Stomach (tissue), 9 donors: ENCODE data around the gene MATN4. TPM values are rescaled to one million over a fixed set of nuclear protein-coding genes. Genes with fewer than 3 reads are reported as not detected.

Experiments
- DNase-seq, 2 donors: peaks; one replicate each; pipeline versions ENCODE4 v3.0.0 to v3.0.0-alpha.2; 2013 to 2019
- H3K27ac ChIP-seq, 5 donors: fragments of 200-600 bp in 4 of 5; sonication (generic) in 4 of 5; one replicate each; pipeline ENCODE4 v1.5.1; 2013 to 2019; ENCODE audit warnings: mild to moderate bottlenecking in 1 of 5, moderate library complexity in 1 of 5
- H3K27me3 ChIP-seq, 3 donors: fragments of 200-600 bp; sonication (generic); one replicate each; pipeline ENCODE4 v1.5.1; 2017 to 2019; ENCODE audit warnings: mixed run types in 1 of 3
- H3K36me3 ChIP-seq, 4 donors: fragments of 200-600 bp; sonication (generic); 1 replicate in 3 of 4; 2 replicates in 1 of 4; pipeline ENCODE4 v1.5.1; 2016 to 2019
- H3K4me1 ChIP-seq, 4 donors: fragments of 200-600 bp; sonication (generic); one replicate each; pipeline ENCODE4 v1.5.1; 2016 to 2019
- H3K4me3 ChIP-seq, 4 donors: fragments of 200-600 bp; sonication (generic) in 3 of 4; one replicate each; pipeline ENCODE4 v1.5.1; 2016 to 2019; ENCODE audit warnings: mild to moderate bottlenecking in 1 of 4
- H3K9me3 ChIP-seq, 4 donors: fragments of 200-600 bp; sonication (generic); one replicate each; pipeline ENCODE4 v1.5.1; 2016 to 2019
- EP300 ChIP-seq: sonication (generic); formaldehyde crosslinking; IDR thresholded peaks from one replicate; pipeline ENCODE4 v1.6.1; 2017; ENCODE audit warnings: antibody characterized with exemption
- POLR2A ChIP-seq, 4 donors: fragments of 450-650 bp; IDR thresholded peaks; one replicate each; pipeline ENCODE4 v1.6.1; 2016; ENCODE audit warnings: antibody characterized with exemption in 4 of 4, control low read depth in 2 of 4, mild to moderate bottlenecking in 1 of 4, moderate library complexity in 1 of 4
- POLR2AphosphoS5 ChIP-seq, 3 donors: sonication (generic); formaldehyde crosslinking; IDR thresholded peaks; one replicate each; pipeline ENCODE4 v1.6.1; 2016; ENCODE audit warnings: antibody characterized with exemption in 3 of 3
- WGBS, 5 donors: extraction: QIAGEN DNeasy Blood & Tissue Kit in 3 of 5; methylation state at CpG; one replicate each; pipeline versions ENCODE4 v1.1.5 to v1.1.7; 2013 to 2018; 5-methylcytosine and 5-hydroxymethylcytosine counted together
- intact Hi-C: fragments of 100-400 bp; cut with DNase I; formaldehyde crosslinking; loops from one replicate; pipeline ENCODE4 v1.15.1; 2023; ENCODE audit warnings: low total_unique reads
- polyA plus RNA-seq, 3 donors: library from polyadenylated mRNA; stranded (reverse); fragments of 200-250 nt; gene quantifications; one replicate each; pipeline ENCODE4 v1.2.3, GENCODE V29; 2013
- total RNA-seq, 5 donors: library from RNA; depleted of rRNA; stranded (reverse); fragments of >200 nt; gene quantifications; one replicate each; pipeline versions ENCODE4 v1.1.0 to v1.2.3, GENCODE V29; 2014 to 2016
- TF ChIP-seq, protein P1 (sequence below), 7 experiments: fragments of 450-650 bp in 4 of 7; fragments of 200-600 bp in 3 of 7; sonication (generic) in 3 of 7; IDR thresholded peaks; one replicate each; pipeline ENCODE4 v1.5.1; 2016 to 2019; ENCODE audit warnings: antibody characterized with exemption in 7 of 7, control low read depth in 2 of 7, mild to moderate bottlenecking in 1 of 7
- donor health status: healthy with polysubstance abuse.
- donor health status: Bipolar disorder and iron deficiency.
- donor health status: healthy.

Gene MATN4
- total and polyA plus RNA-seq, 8 donors: 0.25 to 0.37 (median 0.30) TPM; not detected in 5

DNA sequence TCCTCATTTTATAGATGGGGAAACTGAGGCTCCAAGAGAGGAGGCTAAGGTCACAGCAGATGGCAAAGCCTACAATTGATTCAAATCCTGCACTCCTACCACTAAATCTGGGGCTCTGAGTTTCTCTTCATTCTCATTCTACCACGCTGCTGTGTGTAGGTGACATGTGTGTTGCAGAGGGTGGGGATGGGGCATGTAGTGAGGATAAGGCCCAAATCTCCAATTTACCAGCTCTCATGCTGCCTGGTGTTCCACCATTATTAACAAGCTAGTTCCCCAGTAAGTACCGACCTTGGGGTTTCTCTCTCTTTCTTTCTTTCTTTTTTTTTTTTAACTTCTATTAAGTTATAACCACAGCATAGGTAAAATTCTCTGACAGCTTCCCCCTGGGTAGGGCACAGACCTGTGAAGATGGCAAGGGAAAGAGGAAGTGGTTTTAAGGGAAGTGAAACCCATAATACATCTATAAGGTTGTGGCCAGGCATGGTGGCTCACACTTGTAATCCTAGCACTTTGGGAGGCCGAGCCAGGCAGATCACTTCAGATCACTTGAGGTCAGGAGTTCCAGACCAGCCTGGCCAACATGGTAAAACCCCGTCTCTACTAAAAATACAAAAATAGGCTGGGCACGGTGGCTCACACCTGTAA, 13.0 kb upstream of the MATN4 start:
- peaks cover 3 to 41% (median 11%) of the 10 kb centered on the region in 4 donors for H3K4me1 ChIP-seq
- H3K36me3 ChIP-seq: peaks cover 6 to 19% (median 17%) of the 10 kb centered on the region in 4 donors
- 66 to 87% (median 80%) methylated on average over 5 of the region's 5 CpGs for WGBS, 5 donors
- peak overlapping the region in 2 of 5 donors; percentile 14 to 34 for H3K27ac ChIP-seq
- intact Hi-C loops: no loop called here
- TF ChIP-seq EP300 (no peak), POLR2A (IDR thresholded peaks at IDR 0.05) (no peak), POLR2AphosphoS5 (IDR thresholded peaks at IDR 0.05) (no peak)
- TF ChIP-seq, protein P1, sequence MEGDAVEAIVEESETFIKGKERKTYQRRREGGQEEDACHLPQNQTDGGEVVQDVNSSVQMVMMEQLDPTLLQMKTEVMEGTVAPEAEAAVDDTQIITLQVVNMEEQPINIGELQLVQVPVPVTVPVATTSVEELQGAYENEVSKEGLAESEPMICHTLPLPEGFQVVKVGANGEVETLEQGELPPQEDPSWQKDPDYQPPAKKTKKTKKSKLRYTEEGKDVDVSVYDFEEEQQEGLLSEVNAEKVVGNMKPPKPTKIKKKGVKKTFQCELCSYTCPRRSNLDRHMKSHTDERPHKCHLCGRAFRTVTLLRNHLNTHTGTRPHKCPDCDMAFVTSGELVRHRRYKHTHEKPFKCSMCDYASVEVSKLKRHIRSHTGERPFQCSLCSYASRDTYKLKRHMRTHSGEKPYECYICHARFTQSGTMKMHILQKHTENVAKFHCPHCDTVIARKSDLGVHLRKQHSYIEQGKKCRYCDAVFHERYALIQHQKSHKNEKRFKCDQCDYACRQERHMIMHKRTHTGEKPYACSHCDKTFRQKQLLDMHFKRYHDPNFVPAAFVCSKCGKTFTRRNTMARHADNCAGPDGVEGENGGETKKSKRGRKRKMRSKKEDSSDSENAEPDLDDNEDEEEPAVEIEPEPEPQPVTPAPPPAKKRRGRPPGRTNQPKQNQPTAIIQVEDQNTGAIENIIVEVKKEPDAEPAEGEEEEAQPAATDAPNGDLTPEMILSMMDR (IDR thresholded peaks at IDR 0.05): no peak
- no peaks in the 10 kb centered on the region for H3K9me3 ChIP-seq
- peaks cover 0 to 21% (median 15%) of the 10 kb centered on the region in 3 donors for H3K27me3 ChIP-seq
- DNase-seq: peak in 1 of 2 donors; percentile 28
- H3K4me3 ChIP-seq: no peak overlapping the region

DNA sequence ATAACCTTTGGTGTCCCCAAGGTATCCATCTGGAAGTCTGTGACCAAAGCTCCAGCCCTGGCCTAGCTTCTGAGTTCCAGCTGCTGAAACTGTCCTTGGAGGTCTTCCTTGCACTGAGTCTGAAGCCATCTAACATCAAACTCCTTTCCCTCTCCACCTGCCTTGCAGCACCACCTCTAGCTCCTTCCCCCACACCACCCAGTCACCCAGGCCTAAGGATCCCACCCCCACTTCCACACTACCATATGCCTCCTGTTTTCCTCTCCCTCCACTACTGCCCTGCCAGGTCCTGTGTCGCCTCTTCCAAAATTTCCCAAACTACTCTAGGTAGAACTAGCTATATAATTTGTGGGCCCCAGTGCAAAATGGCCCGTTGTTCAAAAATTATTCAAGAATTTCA, 10.8 kb upstream of the MATN4 start:
- TF ChIP-seq, protein P1 (IDR thresholded peaks at IDR 0.05): no peak
- TF ChIP-seq POLR2AphosphoS5 (IDR thresholded peaks at IDR 0.05) (no peak), EP300 (no peak), POLR2A (IDR thresholded peaks at IDR 0.05) (no peak)
- 69 to 93% (median 81%) methylated on average over 2 of the region's 2 CpGs for WGBS, 5 donors
- H3K27me3 ChIP-seq: peaks cover 0 to 43% (median 19%) of the 10 kb centered on the region in 3 donors
- no peaks in the 10 kb centered on the region for H3K9me3 ChIP-seq
- H3K4me3 ChIP-seq: no peak overlapping the region
- H3K36me3 ChIP-seq: no peaks in the 10 kb centered on the region
- intact Hi-C loops: loop anchor here (5.0 kb wide), 2 partner anchors 123 to 453 kb away; no protein-coding TSS in a partner anchor
- peaks cover 3 to 41% (median 12%) of the 10 kb centered on the region in 4 donors for H3K4me1 ChIP-seq
- H3K27ac ChIP-seq: no peak overlapping the region
- DNase-seq: no peak

DNA sequence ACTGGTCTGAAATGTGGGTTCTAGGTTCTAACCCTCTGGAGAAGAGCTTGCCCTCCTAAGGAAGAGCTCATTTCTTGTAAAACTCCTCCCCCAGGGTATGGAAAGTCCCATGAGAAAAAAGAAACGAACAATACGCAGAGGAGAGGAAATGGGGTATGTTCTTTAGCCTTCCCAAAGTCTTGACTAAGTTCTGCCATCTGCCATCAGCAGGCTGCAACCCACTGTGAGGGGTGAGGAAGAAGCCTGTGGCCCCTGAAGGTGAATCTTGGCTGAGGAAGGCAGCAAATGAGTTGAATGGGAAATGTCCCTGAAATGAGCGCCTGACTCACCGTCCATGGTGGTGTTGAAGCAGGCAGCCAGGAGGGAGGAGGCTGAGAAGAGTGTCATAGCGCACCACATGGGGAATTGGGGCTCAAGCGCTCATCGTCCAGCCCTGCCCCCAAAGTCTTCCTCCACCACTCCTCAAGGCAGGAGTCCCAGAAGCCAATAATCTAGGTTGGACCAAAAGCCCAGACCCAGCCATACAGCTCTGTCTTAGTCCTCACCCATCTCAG, 10.4 kb upstream of the MATN4 start:
- no peak for DNase-seq
- H3K4me3 ChIP-seq: no peak overlapping the region
- 70 to 86% (median 82%) methylated on average over 7 of the region's 7 CpGs for WGBS, 5 donors
- no peaks in the 10 kb centered on the region for H3K36me3 ChIP-seq
- peaks cover 0 to 47% (median 20%) of the 10 kb centered on the region in 3 donors for H3K27me3 ChIP-seq
- no peak overlapping the region for H3K27ac ChIP-seq
- no peaks in the 10 kb centered on the region for H3K9me3 ChIP-seq
- TF ChIP-seq, protein P1 (IDR thresholded peaks at IDR 0.05): no peak
- no peak for TF ChIP-seq EP300
- TF ChIP-seq POLR2AphosphoS5 (IDR thresholded peaks at IDR 0.05): no peak
- TF ChIP-seq POLR2A (IDR thresholded peaks at IDR 0.05): no peak
- H3K4me1 ChIP-seq: peaks cover 3 to 38% (median 12%) of the 10 kb centered on the region in 4 donors
- intact Hi-C loops: loop anchor here (5.0 kb wide), 2 partner anchors 124 to 454 kb away; no protein-coding TSS in a partner anchor

DNA sequence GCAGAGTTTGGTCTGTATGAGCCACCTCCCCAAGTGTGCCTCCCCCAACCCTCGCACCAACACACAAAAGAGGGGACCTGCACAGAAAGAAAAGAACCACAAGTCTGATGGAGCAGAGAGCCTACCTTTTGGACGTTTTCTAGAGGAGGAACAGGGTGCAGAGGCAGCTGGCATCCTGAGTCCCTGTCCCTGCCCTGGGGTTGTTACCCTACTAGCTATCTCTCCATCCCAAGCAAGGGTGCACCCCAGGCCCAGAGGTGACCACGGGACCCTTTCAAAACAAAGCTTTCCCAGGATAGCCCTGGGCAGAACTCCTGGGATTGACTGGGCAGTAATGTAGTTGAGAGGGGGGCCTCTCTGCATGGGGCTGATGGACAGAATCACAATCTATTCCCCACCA, 9.7 kb upstream of the MATN4 start:
- Histone ChIP-seq H3K27ac (no peak overlapping the region), H3K9me3 (no peaks in the 10 kb centered on the region), H3K36me3 (no peaks in the 10 kb centered on the region), H3K4me1 (peaks cover 3 to 31% (median 12%) of the 10 kb centered on the region in 4 donors), H3K27me3 (peaks cover 0 to 54% (median 20%) of the 10 kb centered on the region in 3 donors), H3K4me3 (no peak overlapping the region)
- no peak for DNase-seq
- intact Hi-C loops: loop anchor here (5.0 kb wide), 2 partner anchors 124 to 454 kb away; no protein-coding TSS in a partner anchor
- WGBS, 5 donors: 59 to 79% (median 67%) methylated on average over 3 of the region's 3 CpGs
- TF ChIP-seq POLR2AphosphoS5 (IDR thresholded peaks at IDR 0.05) (no peak), POLR2A (IDR thresholded peaks at IDR 0.05) (no peak), EP300 (no peak)
- TF ChIP-seq, protein P1 (IDR thresholded peaks at IDR 0.05): no peak
